GM12874 (cell line): ENCODE data around the gene USP36.

ENCODE experiments used
- TF ChIP-seq, protein P1 (sequence below): IDR thresholded peaks from 2 replicates; pipeline ENCODE4 v1.5.1; 2011; ENCODE audit warnings: low read depth, mild to moderate bottlenecking, control low read depth, low read length, moderate library complexity; ENCODE audit not compliant: insufficient read depth

The USP36 gene

DNA sequence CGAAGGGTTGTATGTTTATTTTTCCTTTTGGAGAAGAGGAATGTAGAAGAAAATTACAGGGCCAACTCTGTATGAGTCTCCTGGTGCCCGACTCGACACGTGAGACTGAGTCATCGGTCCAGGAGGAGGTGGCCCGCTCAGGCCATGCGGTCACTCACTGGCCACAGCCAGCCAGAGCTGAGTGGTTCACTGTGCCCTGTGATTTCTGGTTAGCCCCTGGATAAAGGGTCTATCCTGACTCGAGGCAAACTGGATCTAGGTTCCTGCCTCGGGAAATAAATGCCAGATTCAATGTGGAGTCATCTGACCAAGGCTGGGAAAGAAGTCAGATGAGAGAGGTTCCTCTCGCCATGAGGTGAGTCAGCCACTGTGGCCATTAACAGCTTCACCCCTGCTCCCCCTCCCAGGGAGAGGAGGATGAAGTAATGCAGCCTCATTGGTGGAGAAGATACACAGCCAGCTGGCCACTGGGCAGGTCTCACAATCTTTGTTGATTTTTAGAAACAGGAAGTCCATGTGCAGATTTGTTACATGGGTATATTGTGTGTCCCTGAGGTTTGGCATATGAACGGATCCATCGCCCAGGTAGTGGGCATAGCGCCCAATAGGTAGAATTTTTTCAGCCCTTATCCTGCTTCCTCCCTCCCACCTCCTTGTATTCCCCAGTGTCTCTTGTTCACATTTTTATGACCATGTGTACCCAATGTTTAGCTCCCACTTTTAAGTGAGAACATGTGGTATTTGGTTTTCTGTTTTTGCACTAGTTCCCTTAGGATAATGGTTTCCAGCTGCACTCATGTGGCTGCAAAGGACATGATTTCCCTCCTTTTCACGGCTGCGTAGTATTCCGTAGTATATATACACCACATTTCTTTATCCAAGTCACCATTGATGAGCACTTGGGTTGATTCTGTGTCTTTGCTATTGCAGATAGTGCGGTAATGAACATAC, 21.7 kb upstream of the USP36 start:
- TF ChIP-seq, protein P1, sequence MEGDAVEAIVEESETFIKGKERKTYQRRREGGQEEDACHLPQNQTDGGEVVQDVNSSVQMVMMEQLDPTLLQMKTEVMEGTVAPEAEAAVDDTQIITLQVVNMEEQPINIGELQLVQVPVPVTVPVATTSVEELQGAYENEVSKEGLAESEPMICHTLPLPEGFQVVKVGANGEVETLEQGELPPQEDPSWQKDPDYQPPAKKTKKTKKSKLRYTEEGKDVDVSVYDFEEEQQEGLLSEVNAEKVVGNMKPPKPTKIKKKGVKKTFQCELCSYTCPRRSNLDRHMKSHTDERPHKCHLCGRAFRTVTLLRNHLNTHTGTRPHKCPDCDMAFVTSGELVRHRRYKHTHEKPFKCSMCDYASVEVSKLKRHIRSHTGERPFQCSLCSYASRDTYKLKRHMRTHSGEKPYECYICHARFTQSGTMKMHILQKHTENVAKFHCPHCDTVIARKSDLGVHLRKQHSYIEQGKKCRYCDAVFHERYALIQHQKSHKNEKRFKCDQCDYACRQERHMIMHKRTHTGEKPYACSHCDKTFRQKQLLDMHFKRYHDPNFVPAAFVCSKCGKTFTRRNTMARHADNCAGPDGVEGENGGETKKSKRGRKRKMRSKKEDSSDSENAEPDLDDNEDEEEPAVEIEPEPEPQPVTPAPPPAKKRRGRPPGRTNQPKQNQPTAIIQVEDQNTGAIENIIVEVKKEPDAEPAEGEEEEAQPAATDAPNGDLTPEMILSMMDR, result no peak

DNA sequence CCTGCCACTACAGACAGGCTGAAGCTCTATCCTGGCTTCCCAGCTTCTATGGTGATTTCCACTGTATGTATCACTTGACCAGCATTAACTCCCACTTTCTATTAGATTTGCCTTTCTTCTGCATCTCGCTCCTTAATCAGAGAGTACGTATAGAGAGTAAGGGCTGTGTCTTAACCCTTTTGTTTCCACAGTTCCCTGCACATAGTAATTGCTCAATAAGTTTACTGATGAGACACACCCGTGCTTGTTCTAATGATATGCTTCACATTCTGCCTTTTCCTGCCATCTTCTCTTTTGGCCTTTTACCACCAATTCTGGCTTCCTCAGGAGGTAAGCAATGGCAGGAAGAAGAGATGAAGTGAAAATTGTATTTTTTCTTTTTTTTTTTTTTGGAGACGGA, 20.6 kb upstream of the USP36 start:
- TF ChIP-seq, protein P1, result no peak

DNA sequence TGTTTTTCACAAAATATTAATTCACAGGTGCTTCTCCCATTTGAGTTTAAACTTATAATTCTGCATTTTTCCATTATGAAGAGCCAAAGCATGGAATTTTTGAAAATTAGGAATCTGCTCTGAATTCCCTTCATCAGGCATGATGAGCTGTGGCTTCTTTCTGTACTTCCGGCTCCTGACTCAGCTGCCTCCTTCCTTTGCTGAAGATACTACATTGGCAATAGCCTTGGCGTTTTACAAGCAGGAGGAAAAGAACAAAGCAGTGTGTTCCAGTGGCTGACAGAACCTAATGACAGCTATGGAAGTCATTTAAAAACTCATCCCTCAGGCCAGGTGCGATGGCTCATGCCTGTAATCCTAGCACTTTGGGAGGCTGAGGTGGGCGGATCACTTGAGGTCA, 18.4 kb upstream of the USP36 start:
- TF ChIP-seq, protein P1, result no peak

DNA sequence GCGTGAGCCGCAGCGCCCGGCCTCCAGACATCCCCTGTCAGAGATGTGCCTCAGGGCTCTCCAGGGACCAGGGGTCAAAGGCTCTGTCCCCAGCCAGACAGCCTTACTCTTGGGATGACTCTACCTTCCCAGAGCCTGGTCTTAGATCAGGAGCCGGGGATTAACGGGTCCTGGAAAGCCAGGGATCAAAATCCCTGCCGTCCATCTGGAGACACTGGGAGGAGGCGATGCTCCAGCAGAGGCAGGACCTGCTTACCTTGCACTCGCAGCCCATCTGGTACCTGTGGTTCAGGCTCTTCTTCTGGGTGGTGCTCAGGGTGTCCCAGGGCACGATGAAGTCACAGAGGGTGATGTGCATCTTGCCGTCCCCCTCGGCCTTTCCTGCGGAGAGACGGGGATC, 16.7 kb upstream of the USP36 start:
- TF ChIP-seq, protein P1, result no peak

DNA sequence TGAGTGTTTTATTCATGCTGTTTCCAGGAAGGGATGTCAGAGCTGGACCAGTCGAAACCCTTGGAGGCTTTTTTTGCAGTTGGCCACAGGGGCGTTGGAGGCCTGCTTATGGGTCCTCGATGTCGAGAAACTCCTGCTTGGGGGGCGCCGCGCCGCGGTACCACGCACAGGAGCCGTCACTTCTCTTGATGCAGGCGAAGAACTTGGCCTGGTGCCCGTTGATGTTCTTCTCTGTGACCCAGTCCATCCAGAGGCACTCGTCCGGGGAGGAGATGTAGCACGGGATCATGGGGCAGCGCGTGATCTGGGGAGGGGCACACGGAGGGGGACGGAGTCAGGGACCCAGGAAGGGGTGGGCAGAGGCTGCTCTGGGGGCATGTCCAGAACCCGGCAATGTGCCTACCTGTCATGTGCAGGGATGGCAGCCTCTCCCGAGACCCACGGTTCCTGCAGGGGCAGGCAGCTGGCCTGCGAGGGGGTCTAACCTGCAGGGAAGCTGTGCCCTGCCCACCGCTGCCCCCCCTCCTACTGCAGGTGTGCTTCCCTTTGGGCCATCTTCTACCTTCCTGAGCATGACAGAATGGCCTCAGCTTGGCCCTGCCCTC, 15.0 kb upstream of the USP36 start:
- TF ChIP-seq, protein P1, result no peak

DNA sequence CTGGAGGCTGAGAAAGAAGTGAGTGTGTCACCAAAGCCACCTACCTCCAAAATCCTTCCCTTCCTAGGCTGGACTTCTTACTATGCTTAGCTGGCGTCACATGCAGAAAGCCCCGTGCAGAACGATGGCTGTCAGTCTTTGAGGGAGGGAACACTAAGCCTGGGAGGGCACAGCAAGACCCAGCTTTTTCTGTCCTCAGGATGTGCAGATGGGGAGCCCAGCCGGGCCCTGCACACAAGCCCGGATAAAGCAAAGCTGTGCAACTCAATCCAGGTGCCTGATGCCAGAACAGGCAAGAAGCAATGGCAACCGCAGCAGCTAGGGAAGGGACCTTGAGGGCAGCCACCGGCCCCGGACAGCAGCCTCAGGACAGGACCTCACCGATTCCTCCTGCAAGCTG, 13.9 kb upstream of the USP36 start:
- TF ChIP-seq, protein P1, result no peak

DNA sequence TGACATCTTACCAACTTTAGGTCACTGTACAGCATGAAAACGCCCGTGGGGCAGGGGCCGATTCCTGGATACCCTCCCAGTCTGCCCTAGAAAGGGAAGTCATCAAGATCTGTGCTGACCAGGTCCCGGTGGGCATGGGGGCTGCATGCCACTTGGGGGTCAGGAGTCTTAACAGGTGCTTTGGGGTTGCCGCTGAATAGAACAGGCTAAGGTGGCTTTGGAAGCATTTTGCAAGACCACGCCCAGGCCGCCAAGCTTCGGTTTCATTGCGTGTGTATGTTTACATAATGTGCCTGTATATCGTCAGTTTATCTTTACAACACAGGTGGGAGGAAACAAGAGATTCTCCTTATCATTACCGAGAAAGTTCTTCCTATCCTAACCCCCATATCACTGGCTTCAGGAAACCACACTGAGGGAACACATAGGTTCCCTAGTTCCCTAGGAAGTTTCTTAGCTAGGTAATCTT, 13.3 kb upstream of the USP36 start:
- TF ChIP-seq, protein P1, result no peak
